ENCODE results near the gene TSC22D3.

- TF ChIP-seq CTCF (IDR thresholded peaks at IDR 0.05; ENCODE audit: poor library complexity) (no peak), EZH2phosphoT487 (IDR thresholded peaks at IDR 0.05; ENCODE audit: low read depth, severe bottlenecking, unreplicated experiment) (no peak), EZH2 (IDR thresholded peaks at IDR 0.05; ENCODE audit: borderline replicate concordance) (no peak)
Observed at GRCh38 chrX:107780525-107780924, 4.9 kb upstream of the TSC22D3 start.

Measured in hepatocyte (in vitro differentiated cells).